Activated CD4-positive, alpha-beta T cell treated with anti-CD3 and anti-CD28 coated beads for 36 hours (primary cell): ENCODE measurements around the gene EPC2. TPM values are rescaled to one million over a fixed set of nuclear protein-coding genes. Genes with fewer than 3 reads are reported as not detected.
A peak's percentile ranks its signal among the peaks of the same experiment; 100 is the strongest.
"Not testable (repeated sequence)": the region's sequence is repeated elsewhere in the genome, so short reads cannot be mapped to it uniquely, and the experiment has no call there.

Experiments
- ATAC-seq: fragments of 200-7000 bp; cut with Tn5 transposase; one replicate; pipeline ENCODE4 v1.10.0; 2021; ENCODE audit warnings: mild to moderate bottlenecking, moderate library complexity
- CTCF ChIA-PET: fragments of 350-600 bp; sonication (Branson Sonifier 250); formaldehyde crosslinking; loops from one replicate; lab custom pipeline; 2021; ENCODE audit warnings: antibody characterized with exemption; lab: Charles Lee
- POLR2A ChIA-PET: fragments of 350-600 bp; sonication (Branson Sonifier 250); formaldehyde crosslinking; loops from one replicate; lab custom pipeline; 2021; ENCODE audit warnings: antibody characterized with exemption, inconsistent platforms; lab: Charles Lee
- DNase-seq: peaks from one replicate; pipeline ENCODE4 v3.0.0-alpha.2; 2020
- H3K27ac Mint-ChIP-seq: one replicate; pipeline ENCODE4 v1.8.0; 2021; ENCODE audit warnings: mixed read lengths
- H3K27me3 Mint-ChIP-seq: one replicate; pipeline ENCODE4 v1.8.0; 2021; ENCODE audit warnings: mixed read lengths
- H3K36me3 Mint-ChIP-seq: one replicate; pipeline ENCODE4 v1.8.0; 2021; ENCODE audit warnings: low read depth, mixed read lengths
- H3K4me1 Mint-ChIP-seq: one replicate; pipeline ENCODE4 v1.8.0; 2021; ENCODE audit warnings: mixed read lengths
- H3K4me3 Mint-ChIP-seq: one replicate; pipeline ENCODE4 v1.8.0; 2021; ENCODE audit warnings: mild to moderate bottlenecking, moderate library complexity, mixed read lengths
- H3K9me3 Mint-ChIP-seq: one replicate; pipeline ENCODE4 v1.8.0; 2021; ENCODE audit warnings: low read depth, mixed read lengths
- intact Hi-C, 2 experiments: fragments of 100-400 bp; cut with DNase I in 1 of 2; cut with micrococcal nuclease in 1 of 2; formaldehyde crosslinking; loops; one replicate each; pipeline versions ENCODE4 v1.14.2 to v1.15.1; 2022 to 2024; cut with DNase I, micrococcal nuclease
- total RNA-seq, 2 experiments: library from RNA; stranded (reverse); gene quantifications; one replicate each; pipeline ENCODE4 v1.2.3, GENCODE V29; 2021

Gene EPC2
- total RNA-seq, 2 experiments from 2014 or later, result 20.8 to 25.7 TPM

DNA sequence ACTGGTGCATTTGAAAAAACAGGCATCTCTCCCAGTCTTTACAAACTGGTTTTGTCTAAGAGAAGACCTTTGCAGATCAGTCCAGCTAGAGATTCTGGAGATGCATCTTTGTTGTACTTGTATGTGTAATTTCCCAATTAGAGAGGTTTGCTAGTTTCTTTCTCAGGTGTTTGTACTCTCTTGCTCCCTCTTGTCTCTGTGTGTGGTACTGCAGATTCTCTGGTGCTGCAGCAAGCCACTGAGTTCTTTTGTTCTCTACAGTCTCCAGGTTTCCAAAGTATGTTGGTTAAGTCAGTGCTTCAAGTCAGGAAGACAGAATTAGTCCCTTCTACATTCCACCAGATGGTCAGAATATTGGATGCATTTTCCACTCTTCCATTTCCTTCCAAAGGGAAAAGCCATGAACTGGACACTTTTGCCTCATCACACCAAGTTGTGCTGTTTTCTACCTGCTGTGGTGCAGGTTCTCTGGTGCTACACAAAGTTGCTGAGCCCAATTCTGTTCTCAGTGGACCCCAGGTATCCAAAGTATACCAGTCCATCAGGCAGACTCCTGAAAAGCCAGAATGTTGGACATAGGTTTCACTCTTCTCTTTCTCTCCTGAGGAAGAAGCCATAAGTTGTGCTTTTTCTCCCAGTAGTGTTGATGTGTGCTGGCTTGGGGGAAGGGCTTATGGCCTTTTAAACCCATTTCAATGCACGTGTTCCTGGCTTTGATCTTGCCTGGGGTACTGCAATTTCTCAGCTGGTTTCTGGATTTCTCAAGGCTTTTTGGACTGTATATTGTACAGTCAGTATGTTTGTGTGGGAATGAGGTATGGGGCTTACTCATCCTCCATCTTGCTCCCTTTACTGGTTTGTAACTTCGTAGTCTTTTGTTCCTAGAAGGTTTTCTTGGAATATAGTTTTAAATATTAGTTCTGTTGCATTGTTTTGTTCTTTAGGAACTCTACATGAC is 29.8 kb downstream of the EPC2 start:
- Mint-ChIP-seq H3K36me3 (peaks cover 14% of the 10 kb centered on the region), H3K4me3 (no peak overlapping the region), H3K27me3 (no peaks in the 10 kb centered on the region), H3K9me3 (peaks cover 6% of the 10 kb centered on the region), H3K4me1 (peaks cover 59% of the 10 kb centered on the region), H3K27ac (peak overlapping the region; percentile 64)
- intact Hi-C loops, result loop anchor here (1.0 kb wide), 3 partner anchors 26 to 71 kb away; no protein-coding TSS in a partner anchor
- ATAC-seq, result peak; percentile 75
- ChIA-PET CTCF (interaction anchor here (0.6 to 1.8 kb wide), 5 partner anchors 8 to 545 kb away, joined by 3 to 6 read pairs (median 4); no protein-coding TSS in a partner anchor), POLR2A (no interaction called here)
- peak; percentile 52 for DNase-seq

DNA sequence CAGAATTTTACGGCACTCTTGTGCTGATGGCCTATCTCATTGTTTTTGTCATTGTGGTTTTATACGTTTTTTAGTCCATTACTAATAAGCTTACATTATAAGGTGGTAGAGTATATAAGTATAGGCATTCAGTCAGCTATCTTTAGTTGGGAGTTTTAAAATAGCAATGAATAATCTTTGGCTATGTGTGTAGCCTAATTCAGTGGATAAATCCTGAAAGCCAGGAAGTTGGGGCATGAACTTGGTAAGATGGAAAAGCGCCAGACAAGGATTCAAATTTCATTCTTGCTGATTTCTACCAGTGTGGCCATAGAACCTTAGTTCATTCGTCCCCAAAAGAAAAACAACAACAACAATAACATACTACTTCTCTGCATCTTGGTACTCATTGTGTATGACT is 31.2 kb downstream of the EPC2 start:
- DNase-seq (no peak), ATAC-seq (no peak)
- ChIA-PET CTCF (interaction anchor here (0.7 to 1.8 kb wide), 6 partner anchors 10 to 104 kb away, joined by 3 to 6 read pairs (median 4); no protein-coding TSS in a partner anchor), POLR2A (interaction anchor here (0.6 kb wide), 1 partner anchor 29 kb away, joined by 5 read pairs; no protein-coding TSS in a partner anchor)
- peaks cover 57% of the 10 kb centered on the region for H3K4me1 Mint-ChIP-seq
- H3K9me3 Mint-ChIP-seq, result peaks cover 9% of the 10 kb centered on the region
- intact Hi-C loops, result no loop called here
- H3K36me3 Mint-ChIP-seq, result peaks cover 16% of the 10 kb centered on the region
- peak overlapping the region; percentile 63 for H3K27ac Mint-ChIP-seq
- no peaks in the 10 kb centered on the region for H3K27me3 Mint-ChIP-seq
- no peak overlapping the region for H3K4me3 Mint-ChIP-seq

DNA sequence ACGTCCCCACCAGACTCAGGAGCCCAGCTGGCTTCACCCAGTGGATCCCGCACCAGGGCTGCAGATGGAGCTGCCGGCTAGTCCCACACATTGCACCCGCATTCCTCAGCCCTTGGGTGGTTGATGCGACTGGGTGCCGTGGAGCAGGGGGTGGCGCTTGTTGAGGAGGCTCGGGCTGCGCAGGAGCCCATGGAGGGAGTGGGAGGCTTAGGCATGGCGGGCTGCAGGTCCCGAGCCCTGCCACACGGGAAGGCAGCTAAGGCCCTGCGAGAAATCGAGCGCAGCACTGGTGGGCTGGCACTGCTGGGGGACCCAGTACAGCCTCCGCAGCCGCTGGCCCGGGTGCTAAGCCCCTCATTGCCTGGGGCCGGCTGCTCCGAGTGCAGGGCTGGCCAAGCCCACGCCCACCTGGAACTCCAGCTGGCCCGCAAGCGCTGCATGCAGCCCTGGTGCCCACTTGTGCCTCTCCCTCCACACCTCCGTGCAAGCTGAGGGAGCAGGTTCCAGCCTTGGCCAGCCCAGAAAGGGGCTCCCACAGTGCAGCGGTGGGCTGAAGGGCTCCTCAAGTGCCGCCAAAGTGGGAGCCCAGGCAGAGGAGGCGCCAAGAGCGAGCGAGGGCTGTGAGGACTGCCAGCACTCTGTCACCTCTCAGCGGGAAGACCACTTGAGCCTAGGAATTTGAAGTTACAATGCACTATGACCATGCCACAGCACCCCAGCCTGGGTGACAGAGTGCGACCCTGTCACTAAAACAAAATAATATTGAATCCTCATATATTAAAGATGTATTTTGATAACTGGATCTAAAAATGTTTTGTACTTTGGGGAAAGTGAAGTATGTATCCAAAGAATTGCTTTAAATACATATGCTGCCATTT is 34.0 kb downstream of the EPC2 start:
- POLR2A ChIA-PET, H3K4me3 Mint-ChIP-seq, DNase-seq, CTCF ChIA-PET, H3K27ac Mint-ChIP-seq, H3K9me3 Mint-ChIP-seq, ATAC-seq, H3K27me3 Mint-ChIP-seq, intact Hi-C loops: not testable (repeated sequence)
- Mint-ChIP-seq H3K36me3 (peaks cover 19% of the 10 kb centered on the region), H3K4me1 (peaks cover 48% of the 10 kb centered on the region)

DNA sequence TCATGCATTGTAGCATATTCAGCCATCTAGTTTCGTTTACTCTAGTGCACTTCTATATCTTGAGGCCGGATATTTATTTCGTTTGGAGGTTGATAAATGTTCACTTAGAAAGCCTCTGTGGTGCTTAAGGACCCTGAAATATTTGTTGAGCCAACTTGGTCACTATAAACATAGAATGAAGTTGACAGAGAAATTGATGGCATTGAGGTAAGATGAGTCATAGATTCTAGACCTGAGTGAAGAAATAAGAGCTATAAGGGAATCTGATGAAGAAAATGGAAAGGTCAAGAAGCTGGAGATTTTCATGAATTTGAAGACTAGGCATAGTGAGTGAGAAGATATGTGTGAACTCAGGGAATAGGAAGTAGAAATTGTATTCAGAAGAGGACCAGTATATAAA is 35.9 kb downstream of the EPC2 start:
- Mint-ChIP-seq H3K27ac (peak overlapping the region; percentile 7), H3K9me3 (peaks cover 2% of the 10 kb centered on the region), H3K36me3 (peaks cover 23% of the 10 kb centered on the region), H3K4me3 (no peak overlapping the region), H3K4me1 (peaks cover 49% of the 10 kb centered on the region), H3K27me3 (no peaks in the 10 kb centered on the region)
- ChIA-PET POLR2A (no interaction called here), CTCF (interaction anchor here (0.8 kb wide), 1 partner anchor 37 kb away, joined by 3 read pairs; no protein-coding TSS in a partner anchor)
- ATAC-seq (no peak), DNase-seq (no peak)
- intact Hi-C loops, result no loop called here

DNA sequence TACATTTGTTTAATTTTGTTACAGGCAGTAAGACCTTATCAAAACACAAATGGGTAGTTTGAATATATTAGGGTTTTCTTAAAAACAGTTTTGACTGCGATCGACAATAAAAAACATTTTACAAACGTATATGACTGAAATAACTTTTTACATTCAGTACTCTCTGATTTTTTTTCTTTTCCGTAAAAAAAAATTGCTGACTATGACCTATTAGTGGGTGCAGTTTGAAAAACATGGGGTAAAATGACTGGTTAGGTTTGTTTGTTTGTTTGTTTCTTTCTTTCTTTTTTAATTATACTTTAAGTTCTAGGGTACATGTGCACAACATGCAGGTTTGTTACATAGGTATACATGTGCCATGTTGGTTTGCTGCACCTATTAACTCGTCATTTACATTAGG is 36.9 kb downstream of the EPC2 start:
- H3K9me3 Mint-ChIP-seq, result peaks cover 2% of the 10 kb centered on the region
- H3K27me3 Mint-ChIP-seq, result no peaks in the 10 kb centered on the region
- DNase-seq (no peak), ATAC-seq (no peak)
- intact Hi-C loops, result no loop called here
- H3K4me3 Mint-ChIP-seq, result no peak overlapping the region
- H3K4me1 Mint-ChIP-seq, result peaks cover 48% of the 10 kb centered on the region
- peaks cover 23% of the 10 kb centered on the region for H3K36me3 Mint-ChIP-seq
- no peak overlapping the region for H3K27ac Mint-ChIP-seq
- POLR2A ChIA-PET, result no interaction called here
- CTCF ChIA-PET, result no interaction called here

DNA sequence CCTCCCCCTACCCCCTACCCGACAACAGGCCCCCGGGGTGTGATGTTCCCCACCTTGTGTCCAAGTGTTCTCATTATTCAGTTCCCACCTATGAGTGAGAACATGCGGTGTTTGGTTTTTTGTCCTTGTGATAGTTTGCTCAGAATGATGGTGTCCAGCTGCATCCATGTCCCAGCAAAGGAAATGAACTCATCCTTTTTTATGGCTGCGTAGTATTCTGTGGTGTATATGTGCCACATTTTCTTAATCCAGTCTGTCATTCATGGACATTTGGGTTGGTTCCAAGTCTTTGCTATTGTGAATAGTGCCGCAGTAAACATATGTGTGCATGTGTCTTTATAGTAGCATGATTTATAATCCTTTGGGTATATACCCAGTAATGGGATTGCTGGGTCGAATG is 37.3 kb downstream of the EPC2 start:
- H3K27ac Mint-ChIP-seq, POLR2A ChIA-PET, H3K4me3 Mint-ChIP-seq, DNase-seq, ATAC-seq, H3K9me3 Mint-ChIP-seq, intact Hi-C loops, H3K27me3 Mint-ChIP-seq, CTCF ChIA-PET: not testable (repeated sequence)
- Mint-ChIP-seq H3K4me1 (peaks cover 46% of the 10 kb centered on the region), H3K36me3 (peaks cover 23% of the 10 kb centered on the region)

DNA sequence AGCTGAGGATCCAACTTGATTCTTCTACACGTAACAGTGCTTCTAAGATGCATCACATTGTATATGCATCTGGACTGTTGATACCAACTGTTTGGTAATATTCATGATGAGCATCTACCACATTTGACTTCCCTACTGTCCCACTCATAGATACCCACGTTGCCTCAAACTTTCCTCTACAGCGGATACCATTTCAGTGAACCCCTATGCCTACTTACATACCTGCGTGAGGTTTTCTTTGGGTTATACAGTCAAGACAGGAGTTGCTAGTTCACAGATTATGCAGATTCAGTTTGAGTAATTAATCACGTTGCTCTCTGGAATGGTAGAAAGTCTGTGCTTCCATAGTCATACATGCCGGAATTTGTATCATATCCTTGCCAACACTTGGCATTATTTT is 40.0 kb downstream of the EPC2 start:
- no peak for DNase-seq
- no peak overlapping the region for H3K27ac Mint-ChIP-seq
- H3K4me1 Mint-ChIP-seq, result peaks cover 49% of the 10 kb centered on the region
- peak; percentile 69 for ATAC-seq
- H3K4me3 Mint-ChIP-seq, result no peak overlapping the region
- POLR2A ChIA-PET, result no interaction called here
- peaks cover 4% of the 10 kb centered on the region for H3K9me3 Mint-ChIP-seq
- CTCF ChIA-PET, result no interaction called here
- intact Hi-C loops, result no loop called here
- peaks cover 24% of the 10 kb centered on the region for H3K36me3 Mint-ChIP-seq
- no peaks in the 10 kb centered on the region for H3K27me3 Mint-ChIP-seq

DNA sequence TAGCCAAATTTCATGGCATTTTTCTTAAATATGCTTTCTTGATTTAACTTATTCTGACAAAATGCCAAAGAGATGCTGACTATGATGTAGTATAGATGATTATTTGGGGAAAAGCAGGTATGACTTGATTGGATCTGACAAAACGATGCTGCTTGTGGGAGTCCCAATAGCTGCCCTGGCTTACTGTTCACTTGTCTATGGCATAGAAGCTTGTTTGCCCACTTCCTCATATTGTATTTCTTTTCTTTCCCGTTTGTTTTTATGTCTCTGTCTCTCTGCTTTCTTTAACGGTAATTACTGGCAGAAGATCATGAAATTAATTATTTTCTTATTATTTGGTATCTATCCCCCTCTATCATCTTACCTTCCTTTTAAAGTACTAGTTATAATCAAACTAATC is 43.0 kb downstream of the EPC2 start:
- ATAC-seq (no peak), DNase-seq (no peak)
- Mint-ChIP-seq H3K4me3 (no peak overlapping the region), H3K9me3 (peaks cover 2% of the 10 kb centered on the region), H3K36me3 (peaks cover 28% of the 10 kb centered on the region), H3K4me1 (peaks cover 34% of the 10 kb centered on the region), H3K27me3 (no peaks in the 10 kb centered on the region), H3K27ac (no peak overlapping the region)
- POLR2A ChIA-PET, result no interaction called here
- CTCF ChIA-PET, result interaction anchor here (1.1 to 1.3 kb wide), 4 partner anchors 12 to 742 kb away, joined by 3 read pairs; no protein-coding TSS in a partner anchor
- intact Hi-C loops, result no loop called here

DNA sequence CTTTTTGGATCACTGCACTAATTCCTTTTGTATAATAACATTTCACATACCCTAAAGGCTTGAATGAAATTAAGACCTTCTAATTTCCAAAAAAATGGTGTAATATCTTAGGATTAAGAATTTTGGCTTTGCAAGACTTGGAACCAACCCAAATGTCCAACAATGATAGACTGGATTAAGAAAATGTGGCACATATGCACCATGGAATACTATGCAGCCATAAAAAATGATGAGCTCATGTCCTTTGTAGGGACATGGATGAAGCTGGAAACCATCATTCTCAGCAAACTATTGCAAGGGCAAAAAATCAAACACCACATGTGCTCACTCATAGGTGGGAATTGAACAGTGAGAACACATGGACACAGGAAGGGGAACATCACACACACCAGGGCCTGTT is 43.5 kb downstream of the EPC2 start:
- ATAC-seq, H3K4me3 Mint-ChIP-seq, H3K27me3 Mint-ChIP-seq, H3K9me3 Mint-ChIP-seq, POLR2A ChIA-PET, intact Hi-C loops, H3K27ac Mint-ChIP-seq, DNase-seq: not testable (repeated sequence)
- peaks cover 28% of the 10 kb centered on the region for H3K36me3 Mint-ChIP-seq
- CTCF ChIA-PET, result interaction anchor here (1.2 to 1.3 kb wide), 2 partner anchors 12 to 39 kb away, joined by 3 read pairs; no protein-coding TSS in a partner anchor
- H3K4me1 Mint-ChIP-seq, result peaks cover 34% of the 10 kb centered on the region

DNA sequence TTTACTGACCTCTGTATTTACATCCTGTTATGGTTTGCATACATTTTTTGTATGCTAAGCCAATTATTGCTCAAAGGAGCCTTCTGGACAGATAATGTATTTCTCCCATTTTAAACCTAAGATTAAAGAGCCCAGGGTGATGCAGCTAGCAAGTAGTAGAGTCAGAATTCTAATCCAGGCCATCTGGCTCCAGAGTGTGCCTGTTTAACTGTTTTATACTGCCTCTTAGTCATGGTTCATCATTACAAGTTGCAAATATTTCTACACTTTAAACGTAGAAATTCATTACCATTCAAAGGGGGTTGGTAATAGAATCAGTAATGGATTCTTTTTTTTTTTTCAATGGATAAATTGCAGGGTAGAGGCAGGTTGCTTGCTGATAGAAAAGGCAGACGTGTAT is 52.4 kb downstream of the EPC2 start:
- H3K9me3 Mint-ChIP-seq, result peaks cover 23% of the 10 kb centered on the region
- ChIA-PET CTCF (no interaction called here), POLR2A (no interaction called here)
- ATAC-seq (no peak), DNase-seq (no peak)
- intact Hi-C loops, result no loop called here
- no peaks in the 10 kb centered on the region for H3K27me3 Mint-ChIP-seq
- peaks cover 59% of the 10 kb centered on the region for H3K36me3 Mint-ChIP-seq
- H3K27ac Mint-ChIP-seq, result no peak overlapping the region
- no peak overlapping the region for H3K4me3 Mint-ChIP-seq
- peaks cover 20% of the 10 kb centered on the region for H3K4me1 Mint-ChIP-seq

DNA sequence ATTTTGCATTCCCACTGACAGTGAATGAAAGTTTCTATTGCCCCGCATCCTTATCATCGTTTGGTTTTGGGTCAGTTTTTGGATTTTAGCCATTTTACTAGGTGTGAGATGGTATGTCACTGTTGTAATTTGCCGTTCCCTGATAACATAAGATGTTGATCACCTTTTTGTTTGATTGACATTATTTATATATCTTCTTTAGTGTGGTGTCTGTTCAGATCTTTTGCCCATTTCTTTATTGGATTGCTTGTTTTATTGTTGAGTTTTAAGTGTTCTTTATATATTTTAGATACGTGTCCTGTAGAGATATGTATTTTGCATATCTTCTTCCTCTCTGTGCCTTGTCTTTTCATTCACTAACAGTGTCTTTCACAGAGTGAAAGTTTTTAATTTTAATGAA is 55.3 kb downstream of the EPC2 start:
- ATAC-seq (no peak), DNase-seq (no peak)
- Mint-ChIP-seq H3K27ac (no peak overlapping the region), H3K9me3 (peaks cover 23% of the 10 kb centered on the region), H3K4me3 (no peak overlapping the region), H3K27me3 (no peaks in the 10 kb centered on the region), H3K4me1 (peaks cover 31% of the 10 kb centered on the region), H3K36me3 (peaks cover 66% of the 10 kb centered on the region)
- intact Hi-C loops, result no loop called here
- ChIA-PET CTCF (interaction anchor here (0.6 to 1.2 kb wide), 4 partner anchors 12 to 736 kb away, joined by 3 read pairs; no protein-coding TSS in a partner anchor), POLR2A (no interaction called here)
